HEK293 (cell line): ENCODE data around the gene TANC1.

ENCODE experiments used
- AEBP2 ChIP-seq: fragments of 450-650 bp; formaldehyde crosslinking; IDR thresholded peaks from 2 replicates; pipeline ENCODE4 v1.5.1; 2016; ENCODE audit warnings: missing biosample characterization, missing genetic modification characterization, borderline replicate concordance
- CTCF ChIP-seq: fragments of 450-650 bp; formaldehyde crosslinking; IDR thresholded peaks from 2 replicates; pipeline ENCODE4 v1.5.1; 2016; ENCODE audit warnings: missing biosample characterization, missing genetic modification characterization

DNA sequence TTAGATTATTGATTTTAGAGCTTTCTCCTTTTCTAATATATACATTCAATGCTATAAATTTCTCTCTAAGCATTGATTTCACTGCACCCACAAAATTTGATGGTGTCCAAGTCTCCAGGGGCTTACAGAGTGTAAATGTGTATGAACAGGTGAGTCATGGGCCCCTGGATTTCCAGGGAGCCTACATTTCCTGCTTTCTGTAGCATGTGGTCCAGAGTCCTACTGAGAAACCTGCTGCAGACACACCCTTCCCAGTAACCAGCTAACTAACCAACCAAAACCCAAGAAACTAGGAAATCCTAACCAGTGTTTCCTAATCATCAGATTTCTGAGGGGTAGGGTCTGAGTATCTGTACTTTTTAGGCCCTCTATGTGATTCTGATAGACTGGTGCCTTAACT is 39.5 kb upstream of the TANC1 start:
- TF ChIP-seq CTCF (tag by site-specific recombination) (no peak), AEBP2 (tag by site-specific recombination) (no peak)
